Glomerular endothelial cell (primary cell): ENCODE results near the gene SAMD3. TPM values are rescaled to one million over a fixed set of nuclear protein-coding genes. Genes with fewer than 3 reads are reported as not detected.

ENCODE experiments used
- total RNA-seq: library from RNA; depleted of rRNA; stranded (reverse); fragments of >200 nt; gene quantifications from 2 replicates; pipeline ENCODE4 v1.2.3, GENCODE V29; 2015

Gene SAMD3
- total RNA-seq, 1 donor from 2014 or later: 0.41 TPM

Other genes starting within 250 kb of the SAMD3 start
- 14.8 and 21.1 TPM in 2 replicates for gene L3MBTL3, start 204.4 kb downstream of the SAMD3 start, total RNA-seq
- 9.3 and 15.9 TPM in 2 replicates for gene TMEM200A, start 143.1 kb upstream of the SAMD3 start, total RNA-seq